HS-5 (cell line): ENCODE data around the gene SMIM28.

Experiments used
- DNase-seq: peaks from one replicate; pipeline ENCODE4 v3.0.0-alpha.2; 2012; ENCODE audit warnings: low read depth

SMIM28 gene

GRCh38 chr6:138374230-138374629 is 3.5 kb upstream of the SMIM28 start:
- DNase-seq: no peak

- no peak for DNase-seq
These were observed 2.9 kb upstream of the SMIM28 start for GRCh38 chr6:138374815-138375214.

GRCh38 chr6:138377042-138377441 is 663 bp upstream of the SMIM28 start:
- no peak for DNase-seq

- no peak for DNase-seq
These were observed 758 bp downstream of the SMIM28 start for GRCh38 chr6:138378463-138378862.

GRCh38 chr6:138382498-138383265 is 5.0 kb downstream of the SMIM28 start:
- no peak for DNase-seq

GRCh38 chr6:138383776-138384175 is 6.1 kb downstream of the SMIM28 start:
- DNase-seq: no peak

GRCh38 chr6:138386897-138387296 is 9.2 kb downstream of the SMIM28 start:
- no peak for DNase-seq

- no peak for DNase-seq
These were observed 10.1 kb downstream of the SMIM28 start for GRCh38 chr6:138387577-138388368.

GRCh38 chr6:138389551-138389950 is 11.8 kb downstream of the SMIM28 start:
- DNase-seq: no peak

GRCh38 chr6:138393871-138394783 is 16.4 kb downstream of the SMIM28 start:
- DNase-seq: no peak

GRCh38 chr6:138396709-138397108 is 19.0 kb downstream of the SMIM28 start:
- no peak for DNase-seq

GRCh38 chr6:138397128-138398122 is 19.7 kb downstream of the SMIM28 start:
- DNase-seq: no peak

- no peak for DNase-seq
These were observed 22.6 kb downstream of the SMIM28 start for GRCh38 chr6:138400326-138400725.

GRCh38 chr6:138401960-138402837 is 24.5 kb downstream of the SMIM28 start:
- no peak for DNase-seq

GRCh38 chr6:138402838-138403187 is 25.1 kb downstream of the SMIM28 start:
- no peak for DNase-seq

- DNase-seq: no peak
These were observed 25.7 kb downstream of the SMIM28 start for GRCh38 chr6:138403324-138403800.

GRCh38 chr6:138403801-138404665 is 26.3 kb downstream of the SMIM28 start, which contains the start of gene HEBP2:
Gene HEBP2, plus strand, starts transcription at chr6:138404223. Its CDS starts 273 bp downstream, at chr6:138404496.
- peak; percentile 62 for DNase-seq

- no peak for DNase-seq
These were observed 27.1 kb downstream of the SMIM28 start for GRCh38 chr6:138404666-138405337.
